Measurements from ENCODE around the gene RPS21. TPM values are rescaled to one million over a fixed set of nuclear protein-coding genes. Genes with fewer than 3 reads are reported as not detected.

The RPS21 gene
- total and polyA plus RNA-seq, 10 of the 15 experiments (the other 5 are each of a cell fraction or from before 2014, with no cell fraction given): 1,474 to 4,987 (median 2,439) TPM

GRCh38 chr20:62354031-62354808, 32.7 kb upstream of the RPS21 start:
- Histone ChIP-seq H3K27me3 (replicated peaks in 1 of 2; ENCODE audit: control insufficient read depth in 2 of 2, insufficient read depth in 2 of 2, low read length in 1 of 2) (no peaks in the 10 kb centered on the region), H3K79me2 (ENCODE audit: control insufficient read depth, insufficient read depth, low read length) (no peaks in the 10 kb centered on the region), H3K27ac (ENCODE audit: control insufficient read depth, insufficient read depth) (no peak overlapping the region), H3K4me2 (ENCODE audit: control insufficient read depth, insufficient read depth) (no peak overlapping the region), H4K20me1 (ENCODE audit: control insufficient read depth, insufficient read depth) (no peaks in the 10 kb centered on the region), H3K4me1 (ENCODE audit: control insufficient read depth, insufficient read depth, low read length) (no peaks in the 10 kb centered on the region), H3K9me3 (replicated peaks; ENCODE audit: control insufficient read depth, insufficient read depth, low read length) (no peaks in the 10 kb centered on the region), H3K9ac (ENCODE audit: control insufficient read depth, insufficient read depth, low read length) (no peak overlapping the region), H3K36me3 (ENCODE audit: control insufficient read depth in 2 of 2, insufficient read depth in 2 of 2, low read length in 1 of 2) (no peaks in the 10 kb centered on the region; a peak in 1 of 4 replicates), H2AFZ (ENCODE audit: control insufficient read depth, low read depth, low read length) (no peak overlapping the region), H3K4me3 (no peak overlapping the region)
- no TSS peak for BruUV-seq (replicated peaks)
- in situ Hi-C loops (cut with MboI) (no loop called here), intact Hi-C loops (cut with micrococcal nuclease; ENCODE audit: unreplicated experiment) (no loop called here)
- no peak for FAIRE-seq
- SMC1A ChIA-PET (ENCODE audit: uncharacterized antibody, unreplicated experiment): no interaction called here
- WGBS (ENCODE audit: insufficient coverage, insufficient replicate concordance, low lambda C conversion rate, missing lambda C conversion rate): 53% methylated on average over 12 of the region's 14 CpGs
- CTCF ChIA-PET: no interaction called here
- no peak; the same call in 2 of the 3 replicates for ATAC-seq
- RAD21 ChIA-PET (ENCODE audit: unreplicated experiment): no interaction called here
- DNase-seq (ENCODE audit: low read depth, low spot score): no peak
- POLR2A ChIA-PET: no interaction called here
- TF ChIP-seq ZNF217 (IDR thresholded peaks at IDR 0.05): no peak
- TF ChIP-seq ELK1 (IDR thresholded peaks at IDR 0.05; ENCODE audit: low read depth, low read length): no peak

GRCh38 chr20:62354811-62355341, 32.0 kb upstream of the RPS21 start:
- Histone ChIP-seq H3K79me2 (ENCODE audit: control insufficient read depth, insufficient read depth, low read length) (no peaks in the 10 kb centered on the region), H3K36me3 (ENCODE audit: control insufficient read depth in 2 of 2, insufficient read depth in 2 of 2, low read length in 1 of 2) (no peaks in the 10 kb centered on the region; a peak in 1 of 4 replicates), H3K27me3 (replicated peaks in 1 of 2; ENCODE audit: control insufficient read depth in 2 of 2, insufficient read depth in 2 of 2, low read length in 1 of 2) (no peaks in the 10 kb centered on the region), H2AFZ (ENCODE audit: control insufficient read depth, low read depth, low read length) (no peak overlapping the region), H3K9me3 (replicated peaks; ENCODE audit: control insufficient read depth, insufficient read depth, low read length) (no peaks in the 10 kb centered on the region), H3K9ac (ENCODE audit: control insufficient read depth, insufficient read depth, low read length) (no peak overlapping the region), H3K4me3 (no peak overlapping the region), H4K20me1 (ENCODE audit: control insufficient read depth, insufficient read depth) (no peaks in the 10 kb centered on the region), H3K4me2 (ENCODE audit: control insufficient read depth, insufficient read depth) (no peak overlapping the region), H3K4me1 (ENCODE audit: control insufficient read depth, insufficient read depth, low read length) (no peaks in the 10 kb centered on the region), H3K27ac (ENCODE audit: control insufficient read depth, insufficient read depth) (no peak overlapping the region)
- intact Hi-C loops (cut with micrococcal nuclease; ENCODE audit: unreplicated experiment): no loop called here
- ChIA-PET CTCF (interaction anchor here (0.7 kb wide), 1 partner anchor 28 kb away, joined by 3 read pairs; no protein-coding TSS in a partner anchor), RAD21 (ENCODE audit: unreplicated experiment) (no interaction called here), SMC1A (ENCODE audit: uncharacterized antibody, unreplicated experiment) (no interaction called here), POLR2A (no interaction called here)
- DNase-seq (ENCODE audit: low read depth, low spot score) (no peak), ATAC-seq (no peak), FAIRE-seq (no peak)
- no TSS peak for BruUV-seq (replicated peaks)
- in situ Hi-C loops (cut with MboI): no loop called here
- 48% methylated on average over 16 of the region's 16 CpGs for WGBS (ENCODE audit: insufficient coverage, insufficient replicate concordance, low lambda C conversion rate, missing lambda C conversion rate)
- TF ChIP-seq NR2C2 (IDR thresholded peaks at IDR 0.05; ENCODE audit: borderline replicate concordance, control insufficient read depth, insufficient read length, low read depth) (no peak), CTCF (IDR thresholded peaks at IDR 0.05 in 2 of 3, conservative IDR thresholded peaks at IDR 0.05 in 1 of 3; ENCODE audit: control insufficient read depth in 2 of 3, extremely low read depth in 1 of 3, insufficient read depth in 1 of 3, low read depth in 3 of 3, low read length in 3 of 3) (no peak), PAX8 (IDR thresholded peaks at IDR 0.05) (no peak), EED (IDR thresholded peaks at IDR 0.05; ENCODE audit: low read depth) (no peak), ZBTB4 (CRISPR knock-in tag; IDR thresholded peaks at IDR 0.05) (no peak), HDAC2 (IDR thresholded peaks at IDR 0.05) (no peak), DPF2 (IDR thresholded peaks at IDR 0.05) (no peak), SMAD1 (IDR thresholded peaks at IDR 0.05; ENCODE audit: low read depth, partially characterized antibody) (no peak), LARP7 (IDR thresholded peaks at IDR 0.05) (no peak)
